ENCODE measurements around the gene PSMA2. TPM values are rescaled to one million over a fixed set of nuclear protein-coding genes. Genes with fewer than 3 reads are reported as not detected.

PSMA2 gene
- 170 to 246 TPM (median 194 TPM) in 5 replicates for total RNA-seq (2022; extraction: Qiagen RNA extraction; ENCODE audit: low read depth)

GRCh38 chr7:42931834-42932651 is at the start of gene PSMA2, which contains the start of gene MRPL32:
TSS of gene PSMA2 (minus strand) at chr7:42932174. CDS start at chr7:42932158, 16 bp downstream.
TSS of gene MRPL32 (plus strand) at chr7:42932376. CDS start at chr7:42932387, 11 bp downstream.

DNA sequence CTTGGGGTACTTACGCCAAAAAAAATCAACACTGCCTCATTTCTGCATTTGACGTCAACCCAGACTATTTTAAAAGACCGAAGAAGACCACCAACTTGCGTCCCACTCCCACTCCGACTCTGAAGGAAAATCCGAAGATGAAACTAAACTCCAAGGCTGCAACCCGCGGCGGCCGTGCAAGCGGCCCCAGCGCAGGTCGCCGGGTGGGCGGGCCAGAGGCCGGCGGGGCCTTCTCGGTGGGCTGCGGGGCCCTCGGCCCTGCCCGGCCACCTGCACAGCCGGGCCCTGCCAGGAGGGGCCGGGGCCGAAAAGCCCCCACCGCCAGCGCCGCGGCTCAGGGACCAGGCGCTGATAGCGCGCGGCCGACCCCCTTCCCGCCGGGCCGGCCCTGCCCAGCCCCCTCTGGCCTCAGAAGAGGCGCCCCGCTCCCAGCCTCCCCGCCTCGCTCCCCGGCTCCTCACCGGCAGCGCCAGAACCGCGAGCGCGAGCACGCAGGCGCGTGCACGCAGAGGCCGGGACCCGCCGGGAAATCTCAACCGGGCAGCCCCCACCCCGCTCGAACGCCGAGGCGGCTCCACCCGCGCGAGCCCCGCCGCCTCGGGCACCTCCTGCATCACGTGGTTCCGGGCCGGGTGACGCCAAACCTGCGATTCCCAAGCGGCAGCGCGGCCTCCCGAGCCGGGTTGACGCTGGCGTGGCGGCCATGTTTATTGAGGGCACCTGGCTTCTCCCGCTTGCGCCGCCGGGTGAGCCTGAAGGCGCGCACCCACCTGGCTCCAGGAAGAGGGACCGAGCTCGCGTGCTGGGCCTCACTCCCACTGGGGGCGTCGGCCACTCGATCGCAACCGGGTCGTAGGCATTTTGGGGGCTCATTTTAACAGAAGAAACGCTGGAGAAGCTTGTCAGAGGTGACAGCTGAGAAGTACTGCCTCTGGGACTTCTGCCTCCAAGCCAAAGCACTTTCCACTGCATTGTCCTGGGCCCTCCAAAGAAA is 20.2 kb downstream of the PSMA2 start, which contains the start of gene C7orf25:
Gene C7orf25 (minus strand): TSS at position 617 of the 994 bp plus-strand sequence. CDS start 1,170 bp downstream, outside the sequence.

Other genes with a start within 250 kb of the PSMA2 start
- gene C7orf25, start 20.1 kb downstream of the PSMA2 start, total RNA-seq (2022; extraction: Qiagen RNA extraction; ENCODE audit: low read depth): 1.2 to 2.6 TPM (median 2.4 TPM) in 5 replicates
- 64.0 to 82.3 TPM (median 70.8 TPM) in 5 replicates for gene MRPL32, start 202 bp upstream of the PSMA2 start, total RNA-seq (2022; extraction: Qiagen RNA extraction; ENCODE audit: low read depth)
- 12.5 to 16.8 TPM (median 13.5 TPM) in 5 replicates for gene HECW1, start 180.5 kb upstream of the PSMA2 start, total RNA-seq (2022; extraction: Qiagen RNA extraction; ENCODE audit: low read depth)